Thyroid gland (tissue), 4 donors: Measurements from ENCODE around the gene RPL6.

Experiments
- POLR2A ChIP-seq, 2 donors: fragments of 450-650 bp; IDR thresholded peaks; one replicate each; pipeline ENCODE4 v1.6.1; 2017; ENCODE audit warnings: antibody characterized with exemption in 2 of 2, mild to moderate bottlenecking in 2 of 2, moderate library complexity in 1 of 2
- TF ChIP-seq, protein P1 (sequence below), 6 experiments: fragments of 200-600 bp in 3 of 6; fragments of 450-650 bp in 3 of 6; sonication (generic) in 3 of 6; IDR thresholded peaks; one replicate each; pipeline ENCODE4 v1.5.1; 2016 to 2019; ENCODE audit warnings: antibody characterized with exemption in 6 of 6, mild to moderate bottlenecking in 2 of 6, inconsistent platforms in 1 of 6, moderate library complexity in 1 of 6

DNA sequence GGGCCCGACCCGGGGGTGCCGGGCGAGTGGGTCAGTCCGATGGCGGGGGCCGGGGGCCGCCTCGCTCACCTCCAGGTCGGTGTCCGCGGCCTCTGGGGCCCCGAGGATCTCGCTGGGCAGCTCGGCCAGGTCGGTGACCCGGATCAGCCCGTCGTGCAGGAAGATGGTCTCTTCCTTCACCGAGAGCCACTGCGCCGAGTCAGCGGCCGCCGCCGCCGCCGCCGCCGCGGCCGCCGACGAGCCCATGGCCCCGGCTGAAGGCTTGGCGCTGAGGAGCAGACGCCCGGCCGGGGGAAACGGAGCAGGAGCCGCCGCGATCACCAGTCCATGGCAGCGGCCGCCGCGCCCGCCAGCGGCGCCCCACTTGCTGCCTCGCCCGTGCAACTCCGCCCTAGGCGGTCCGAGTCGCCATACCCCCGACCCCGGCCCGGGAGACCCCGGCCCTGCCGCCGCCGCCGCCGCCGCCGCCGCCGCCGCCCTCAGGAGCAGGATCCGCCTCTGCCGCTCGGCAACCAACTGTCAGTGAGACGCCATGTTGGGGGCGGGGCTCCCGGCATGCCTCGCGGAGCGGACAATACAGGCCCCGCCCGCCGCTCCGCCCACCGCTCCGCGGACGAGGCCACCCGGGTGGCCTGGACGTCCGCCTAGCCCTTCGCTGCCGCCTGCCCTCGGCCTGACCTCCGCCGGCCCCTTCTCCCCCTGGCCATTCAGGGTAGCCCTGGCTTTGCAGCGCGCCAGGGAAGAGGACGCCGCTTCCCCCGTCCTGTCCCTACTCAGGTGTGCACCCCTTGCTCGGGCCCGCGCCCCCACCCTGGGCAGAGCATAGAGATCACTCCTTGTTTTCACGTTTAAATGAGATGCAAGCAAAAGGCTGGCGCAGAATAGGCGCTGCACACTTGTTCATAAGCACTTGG, 27.3 kb downstream of the RPL6 start, which contains the start of gene HECTD4:
- TF ChIP-seq, protein P1, sequence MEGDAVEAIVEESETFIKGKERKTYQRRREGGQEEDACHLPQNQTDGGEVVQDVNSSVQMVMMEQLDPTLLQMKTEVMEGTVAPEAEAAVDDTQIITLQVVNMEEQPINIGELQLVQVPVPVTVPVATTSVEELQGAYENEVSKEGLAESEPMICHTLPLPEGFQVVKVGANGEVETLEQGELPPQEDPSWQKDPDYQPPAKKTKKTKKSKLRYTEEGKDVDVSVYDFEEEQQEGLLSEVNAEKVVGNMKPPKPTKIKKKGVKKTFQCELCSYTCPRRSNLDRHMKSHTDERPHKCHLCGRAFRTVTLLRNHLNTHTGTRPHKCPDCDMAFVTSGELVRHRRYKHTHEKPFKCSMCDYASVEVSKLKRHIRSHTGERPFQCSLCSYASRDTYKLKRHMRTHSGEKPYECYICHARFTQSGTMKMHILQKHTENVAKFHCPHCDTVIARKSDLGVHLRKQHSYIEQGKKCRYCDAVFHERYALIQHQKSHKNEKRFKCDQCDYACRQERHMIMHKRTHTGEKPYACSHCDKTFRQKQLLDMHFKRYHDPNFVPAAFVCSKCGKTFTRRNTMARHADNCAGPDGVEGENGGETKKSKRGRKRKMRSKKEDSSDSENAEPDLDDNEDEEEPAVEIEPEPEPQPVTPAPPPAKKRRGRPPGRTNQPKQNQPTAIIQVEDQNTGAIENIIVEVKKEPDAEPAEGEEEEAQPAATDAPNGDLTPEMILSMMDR (IDR thresholded peaks at IDR 0.05) = peak in 1 of 6 experiments; percentile 4
- TF ChIP-seq POLR2A (IDR thresholded peaks at IDR 0.05) = peak in 1 of 2 donors; percentile 95
